Neural cell (in vitro differentiated cells): Measurements from ENCODE around the gene GLB1L2. TPM values are rescaled to one million over a fixed set of nuclear protein-coding genes. Genes with fewer than 3 reads are reported as not detected.

Experiments
- H2AFZ ChIP-seq: fragments of 200-600, 300-800 bp; sonication (generic), shearing (Covaris generic); 2 replicates; pipeline ENCODE4 v1.6.0; 2014; ENCODE audit warnings: low read depth, mild to moderate bottlenecking, antibody characterized with exemption, low read length, moderate library complexity
- H3F3A ChIP-seq: fragments of 200-600 bp; shearing (Covaris generic); 2 replicates; pipeline ENCODE4 v1.6.1; 2016; ENCODE audit warnings: mild to moderate bottlenecking, moderate library complexity, mixed read lengths, antibody characterized with exemption, low read length; ENCODE audit not compliant: insufficient read depth, poor library complexity, severe bottlenecking
- H3K27ac ChIP-seq: fragments of 200-600, 300-800 bp; sonication (generic), shearing (Covaris generic); 2 replicates; pipeline ENCODE4 v1.5.1; 2014; ENCODE audit warnings: mild to moderate bottlenecking, low read length, moderate library complexity
- H3K27me3 ChIP-seq: fragments of 300-800, 200-600 bp; sonication (generic), shearing (Covaris generic); 2 replicates; pipeline ENCODE4 v1.6.0; 2014; ENCODE audit warnings: mild to moderate bottlenecking, low read depth, low read length, moderate library complexity; ENCODE audit not compliant: insufficient read depth
- H3K36me3 ChIP-seq: fragments of 300-800, 200-600 bp; sonication (generic), shearing (Covaris generic); 2 replicates; pipeline ENCODE4 v1.5.1; 2014; ENCODE audit warnings: mild to moderate bottlenecking, antibody characterized with exemption, low read length, moderate library complexity; ENCODE audit not compliant: insufficient read depth
- H3K4me2 ChIP-seq: fragments of 300-800, 200-600 bp; sonication (generic), shearing (Covaris generic); 2 replicates; pipeline ENCODE4 v1.6.0; 2014; ENCODE audit warnings: mild to moderate bottlenecking, low read length
- H3K4me3 ChIP-seq: fragments of 300-800, 200-600 bp; sonication (generic), shearing (Covaris generic); 2 replicates; pipeline ENCODE4 v1.5.1; 2014; ENCODE audit warnings: mild to moderate bottlenecking, low read length, moderate library complexity
- H3K79me2 ChIP-seq: fragments of 200-600 bp; shearing (Covaris generic); replicated peaks from 2 replicates; pipeline ENCODE4 v1.6.0; 2014; ENCODE audit warnings: mild to moderate bottlenecking, low read length, moderate library complexity; ENCODE audit not compliant: insufficient read depth
- H3K9ac ChIP-seq: fragments of 300-800, 200-600 bp; sonication (generic), shearing (Covaris generic); 2 replicates; pipeline ENCODE4 v1.6.1; 2016; ENCODE audit warnings: mild to moderate bottlenecking, low read length, mixed read lengths
- H3K9me2 ChIP-seq: fragments of 200-600 bp; shearing (Covaris generic); 2 replicates; pipeline ENCODE4 v1.6.1; 2016; ENCODE audit warnings: mild to moderate bottlenecking, low read length, mixed read lengths; ENCODE audit not compliant: insufficient read depth
- H3K9me3 ChIP-seq: fragments of 200-600, 300-800 bp; sonication (generic), shearing (Covaris generic); 2 replicates; pipeline ENCODE4 v1.6.1; 2016; ENCODE audit warnings: mild to moderate bottlenecking, mixed run types, low read length, moderate library complexity, mixed read lengths
- H4K20me1 ChIP-seq: fragments of 200-600 bp; shearing (Covaris generic); 2 replicates; pipeline ENCODE4 v1.6.1; 2016; ENCODE audit warnings: mild to moderate bottlenecking, mixed run types; ENCODE audit not compliant: insufficient read depth
- EP300 ChIP-seq: fragments of 450-650 bp; conservative IDR thresholded peaks from 2 replicates; pipeline ENCODE4 v1.6.1; 2014; ENCODE audit warnings: antibody characterized with exemption, mild to moderate bottlenecking, moderate library complexity; ENCODE audit not compliant: poor library complexity, severe bottlenecking
- EZH2 ChIP-seq: fragments of 200-600, 300-800 bp; shearing (Covaris generic), sonication (generic); IDR thresholded peaks from 2 replicates; pipeline ENCODE4 v1.6.1; 2014; ENCODE audit warnings: antibody characterized with exemption, low read length, borderline replicate concordance, mild to moderate bottlenecking; ENCODE audit not compliant: insufficient read depth, poor library complexity, severe bottlenecking
- MXI1 ChIP-seq: fragments of 450-650 bp; conservative IDR thresholded peaks from 2 replicates; pipeline ENCODE4 v1.6.1; 2014; ENCODE audit warnings: antibody characterized with exemption, mild to moderate bottlenecking; ENCODE audit not compliant: poor library complexity, severe bottlenecking
- POLR2AphosphoS5 ChIP-seq: IDR thresholded peaks from 2 replicates; pipeline ENCODE4 v1.6.1; 2012
- RAD21 ChIP-seq: fragments of 450-650 bp; conservative IDR thresholded peaks from 2 replicates; pipeline ENCODE4 v1.6.1; 2014; ENCODE audit warnings: antibody characterized with exemption, mild to moderate bottlenecking, moderate library complexity
- SMC3 ChIP-seq: fragments of 450-650 bp; conservative IDR thresholded peaks from 2 replicates; pipeline ENCODE4 v1.6.1; 2014; ENCODE audit warnings: antibody characterized with exemption, mild to moderate bottlenecking, moderate library complexity; ENCODE audit not compliant: poor library complexity
- TAF1 ChIP-seq: IDR thresholded peaks from 2 replicates; pipeline ENCODE4 v1.6.1; 2012; ENCODE audit warnings: low read depth
- polyA plus RNA-seq: library from polyadenylated mRNA; depleted of rRNA; stranded (reverse); fragments of >200 nt; gene quantifications from 2 replicates; pipeline ENCODE4 v1.2.3, GENCODE V29; 2014
- TF ChIP-seq, protein P1 (sequence below): fragments of 450-650 bp; IDR thresholded peaks from 2 replicates; pipeline ENCODE4 v1.5.1; 2014; ENCODE audit warnings: antibody characterized with exemption, mild to moderate bottlenecking, moderate library complexity; ENCODE audit not compliant: poor library complexity, severe bottlenecking
- TF ChIP-seq, protein P2 (sequence below): IDR thresholded peaks from 2 replicates; pipeline ENCODE4 v1.6.1; 2012; ENCODE audit warnings: borderline replicate concordance

GLB1L2 gene
- polyA plus RNA-seq, 1 donor from 2014 or later: 1.6 TPM

DNA sequence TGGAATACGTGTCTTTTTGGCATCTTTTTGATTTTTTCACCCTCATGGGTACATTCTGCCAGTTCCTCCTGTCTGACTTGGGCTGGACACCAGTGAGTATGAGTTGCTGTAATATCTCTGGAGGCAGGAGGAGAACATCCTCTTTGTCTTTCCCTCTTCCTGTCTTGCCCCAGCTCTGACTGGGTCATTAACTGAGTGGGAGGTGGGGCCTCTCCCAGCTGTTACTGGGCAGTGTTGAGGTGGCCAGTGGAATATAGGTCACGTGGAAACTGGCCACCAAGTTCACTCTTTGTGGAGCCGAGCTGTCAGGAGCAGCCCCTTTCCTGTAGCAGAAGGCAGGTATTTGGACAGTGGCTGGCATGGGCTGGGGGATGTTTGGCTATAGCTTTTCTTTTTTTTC is 2.2 kb downstream of the GLB1L2 start:
- Histone ChIP-seq H3F3A (no peaks in the 10 kb centered on the region), H4K20me1 (no peaks in the 10 kb centered on the region), H2AFZ (no peak overlapping the region), H3K27me3 (no peaks in the 10 kb centered on the region), H3K9ac (no peak overlapping the region), H3K9me3 (no peaks in the 10 kb centered on the region), H3K9me2 (no peaks in the 10 kb centered on the region), H3K79me2 (no peaks in the 10 kb centered on the region), H3K4me3 (no peak overlapping the region), H3K27ac (no peak overlapping the region), H3K4me2 (no peak overlapping the region), H3K36me3 (no peaks in the 10 kb centered on the region)
- TF ChIP-seq POLR2AphosphoS5 (no peak), EP300 (no peak), MXI1 (no peak), RAD21 (no peak), TAF1 (no peak), SMC3 (no peak), EZH2 (no peak)
- TF ChIP-seq, protein P1, sequence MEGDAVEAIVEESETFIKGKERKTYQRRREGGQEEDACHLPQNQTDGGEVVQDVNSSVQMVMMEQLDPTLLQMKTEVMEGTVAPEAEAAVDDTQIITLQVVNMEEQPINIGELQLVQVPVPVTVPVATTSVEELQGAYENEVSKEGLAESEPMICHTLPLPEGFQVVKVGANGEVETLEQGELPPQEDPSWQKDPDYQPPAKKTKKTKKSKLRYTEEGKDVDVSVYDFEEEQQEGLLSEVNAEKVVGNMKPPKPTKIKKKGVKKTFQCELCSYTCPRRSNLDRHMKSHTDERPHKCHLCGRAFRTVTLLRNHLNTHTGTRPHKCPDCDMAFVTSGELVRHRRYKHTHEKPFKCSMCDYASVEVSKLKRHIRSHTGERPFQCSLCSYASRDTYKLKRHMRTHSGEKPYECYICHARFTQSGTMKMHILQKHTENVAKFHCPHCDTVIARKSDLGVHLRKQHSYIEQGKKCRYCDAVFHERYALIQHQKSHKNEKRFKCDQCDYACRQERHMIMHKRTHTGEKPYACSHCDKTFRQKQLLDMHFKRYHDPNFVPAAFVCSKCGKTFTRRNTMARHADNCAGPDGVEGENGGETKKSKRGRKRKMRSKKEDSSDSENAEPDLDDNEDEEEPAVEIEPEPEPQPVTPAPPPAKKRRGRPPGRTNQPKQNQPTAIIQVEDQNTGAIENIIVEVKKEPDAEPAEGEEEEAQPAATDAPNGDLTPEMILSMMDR: no peak
- TF ChIP-seq, protein P2, sequence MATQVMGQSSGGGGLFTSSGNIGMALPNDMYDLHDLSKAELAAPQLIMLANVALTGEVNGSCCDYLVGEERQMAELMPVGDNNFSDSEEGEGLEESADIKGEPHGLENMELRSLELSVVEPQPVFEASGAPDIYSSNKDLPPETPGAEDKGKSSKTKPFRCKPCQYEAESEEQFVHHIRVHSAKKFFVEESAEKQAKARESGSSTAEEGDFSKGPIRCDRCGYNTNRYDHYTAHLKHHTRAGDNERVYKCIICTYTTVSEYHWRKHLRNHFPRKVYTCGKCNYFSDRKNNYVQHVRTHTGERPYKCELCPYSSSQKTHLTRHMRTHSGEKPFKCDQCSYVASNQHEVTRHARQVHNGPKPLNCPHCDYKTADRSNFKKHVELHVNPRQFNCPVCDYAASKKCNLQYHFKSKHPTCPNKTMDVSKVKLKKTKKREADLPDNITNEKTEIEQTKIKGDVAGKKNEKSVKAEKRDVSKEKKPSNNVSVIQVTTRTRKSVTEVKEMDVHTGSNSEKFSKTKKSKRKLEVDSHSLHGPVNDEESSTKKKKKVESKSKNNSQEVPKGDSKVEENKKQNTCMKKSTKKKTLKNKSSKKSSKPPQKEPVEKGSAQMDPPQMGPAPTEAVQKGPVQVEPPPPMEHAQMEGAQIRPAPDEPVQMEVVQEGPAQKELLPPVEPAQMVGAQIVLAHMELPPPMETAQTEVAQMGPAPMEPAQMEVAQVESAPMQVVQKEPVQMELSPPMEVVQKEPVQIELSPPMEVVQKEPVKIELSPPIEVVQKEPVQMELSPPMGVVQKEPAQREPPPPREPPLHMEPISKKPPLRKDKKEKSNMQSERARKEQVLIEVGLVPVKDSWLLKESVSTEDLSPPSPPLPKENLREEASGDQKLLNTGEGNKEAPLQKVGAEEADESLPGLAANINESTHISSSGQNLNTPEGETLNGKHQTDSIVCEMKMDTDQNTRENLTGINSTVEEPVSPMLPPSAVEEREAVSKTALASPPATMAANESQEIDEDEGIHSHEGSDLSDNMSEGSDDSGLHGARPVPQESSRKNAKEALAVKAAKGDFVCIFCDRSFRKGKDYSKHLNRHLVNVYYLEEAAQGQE: no peak

DNA sequence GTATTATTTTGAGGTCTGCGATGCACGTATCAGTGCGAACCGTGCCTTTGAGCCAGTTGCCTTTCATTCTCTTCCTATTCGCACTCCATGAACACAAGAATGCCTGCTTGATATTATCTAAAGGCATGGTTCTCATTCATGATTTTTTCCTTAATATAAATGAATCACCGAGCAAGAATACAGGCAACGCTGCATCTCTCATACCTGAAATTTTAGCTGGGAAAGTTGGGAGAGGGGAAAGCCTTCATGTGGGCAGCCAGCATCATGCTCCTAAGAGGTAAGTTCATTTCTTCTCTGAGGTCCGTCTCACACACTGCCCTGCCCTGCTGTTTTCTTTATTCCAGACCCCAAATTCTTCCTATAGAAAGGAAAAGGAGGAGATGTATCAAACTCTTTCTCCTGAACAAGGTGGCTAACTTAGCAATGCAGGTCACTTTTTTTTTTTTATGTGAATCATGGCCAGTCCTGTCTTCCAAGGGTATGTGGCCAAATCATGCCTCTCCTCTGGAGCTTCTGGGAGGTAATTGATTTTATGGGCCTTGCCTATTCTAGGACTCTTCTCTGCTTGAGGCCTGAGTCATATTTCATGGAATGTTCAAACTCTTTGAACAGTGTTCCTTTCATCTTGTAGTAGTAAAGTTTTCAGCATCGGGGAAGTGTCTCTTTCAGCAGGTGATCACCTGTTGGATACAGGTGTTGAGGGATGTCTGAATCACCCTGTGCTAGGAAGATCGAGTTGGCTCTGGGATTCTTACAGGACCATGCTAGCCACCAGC is 3.2 kb downstream of the GLB1L2 start:
- Histone ChIP-seq H3K4me3 (no peak overlapping the region), H3F3A (no peaks in the 10 kb centered on the region), H3K36me3 (no peaks in the 10 kb centered on the region), H3K9me3 (no peaks in the 10 kb centered on the region), H3K27me3 (no peaks in the 10 kb centered on the region), H3K9me2 (no peaks in the 10 kb centered on the region), H3K79me2 (no peaks in the 10 kb centered on the region), H3K27ac (no peak overlapping the region), H2AFZ (no peak overlapping the region), H3K9ac (no peak overlapping the region), H3K4me2 (no peak overlapping the region), H4K20me1 (no peaks in the 10 kb centered on the region)
- no peak for TF ChIP-seq POLR2AphosphoS5
- TF ChIP-seq MXI1: no peak
- TF ChIP-seq, protein P1: no peak
- TF ChIP-seq EZH2: no peak
